ENCODE data around the gene SETDB1. TPM values are rescaled to one million over a fixed set of nuclear protein-coding genes. Genes with fewer than 3 reads are reported as not detected.

Gene SETDB1
- total RNA-seq, 1 donor from 2014 or later: 81.6 TPM

DNA sequence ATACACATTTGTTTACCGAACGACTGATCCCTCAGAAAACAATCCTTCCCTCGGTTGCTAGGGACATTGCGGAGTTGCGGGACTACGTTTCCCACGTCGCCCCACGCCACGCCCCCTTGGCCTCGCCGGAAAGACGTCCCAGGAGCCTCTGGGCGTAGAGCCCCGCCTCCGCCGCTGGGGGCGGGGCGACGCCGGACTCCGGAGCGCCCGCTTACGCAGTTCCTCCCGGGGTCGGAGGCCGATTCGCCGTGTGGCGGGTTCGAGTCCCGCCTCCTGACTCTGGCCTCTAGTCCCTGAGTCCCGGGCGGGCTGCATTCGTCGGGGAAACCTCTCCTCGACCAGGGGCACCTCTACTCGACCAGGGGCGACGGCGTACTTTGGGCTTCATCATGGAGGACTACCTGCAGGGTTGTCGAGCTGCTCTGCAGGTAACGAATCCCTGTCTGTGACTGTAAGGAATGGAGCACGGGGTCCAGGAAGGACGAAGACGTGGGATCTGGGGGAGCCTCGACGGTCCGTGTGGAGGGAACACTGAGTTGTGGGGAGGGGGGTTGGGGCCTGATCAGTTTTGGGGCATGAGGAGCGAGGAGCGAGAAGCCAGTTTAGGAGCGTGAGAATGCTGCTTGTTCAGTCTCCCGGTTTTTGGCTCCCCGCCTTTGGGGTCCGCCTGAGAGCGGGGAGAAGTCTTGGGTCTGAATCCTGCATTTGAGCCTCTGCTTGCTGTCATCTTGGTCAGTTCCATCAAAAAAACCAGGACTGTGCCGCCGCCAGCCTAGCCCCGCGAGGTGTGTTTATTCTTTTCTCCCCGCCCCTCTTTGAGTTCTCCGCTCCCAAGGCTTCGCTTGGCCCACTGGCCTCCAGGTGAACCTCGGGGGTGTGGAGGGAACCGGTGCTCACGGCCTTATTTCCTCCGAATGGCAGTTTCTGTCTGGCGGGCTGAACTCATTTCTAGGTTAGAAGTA is 82.4 kb downstream of the SETDB1 start, which contains the start of gene PRUNE1:
PRUNE1 (plus strand) TSS at position 206 of the 962 bp plus-strand sequence; CDS start at position 390, 184 bp downstream.
- H3K27ac Mint-ChIP-seq (ENCODE audit: unreplicated experiment): peak within 1 kb of the TSS; percentile 95
- DNase-seq (ENCODE audit: low read depth, low spot score): peak; percentile 89
- peak within 1 kb of the TSS; percentile 95 for H3K4me3 Mint-ChIP-seq
- H3K9me3 Mint-ChIP-seq: no peaks in the 10 kb centered on the region
- H3K27me3 Mint-ChIP-seq (ENCODE audit: low read depth): no peaks in the 10 kb centered on the region
- peaks cover 64% of the 10 kb centered on the region for H3K4me1 Mint-ChIP-seq
- H3K36me3 Mint-ChIP-seq (ENCODE audit: low read depth): no peaks in the 10 kb centered on the region
- TF ChIP-seq, protein P1, sequence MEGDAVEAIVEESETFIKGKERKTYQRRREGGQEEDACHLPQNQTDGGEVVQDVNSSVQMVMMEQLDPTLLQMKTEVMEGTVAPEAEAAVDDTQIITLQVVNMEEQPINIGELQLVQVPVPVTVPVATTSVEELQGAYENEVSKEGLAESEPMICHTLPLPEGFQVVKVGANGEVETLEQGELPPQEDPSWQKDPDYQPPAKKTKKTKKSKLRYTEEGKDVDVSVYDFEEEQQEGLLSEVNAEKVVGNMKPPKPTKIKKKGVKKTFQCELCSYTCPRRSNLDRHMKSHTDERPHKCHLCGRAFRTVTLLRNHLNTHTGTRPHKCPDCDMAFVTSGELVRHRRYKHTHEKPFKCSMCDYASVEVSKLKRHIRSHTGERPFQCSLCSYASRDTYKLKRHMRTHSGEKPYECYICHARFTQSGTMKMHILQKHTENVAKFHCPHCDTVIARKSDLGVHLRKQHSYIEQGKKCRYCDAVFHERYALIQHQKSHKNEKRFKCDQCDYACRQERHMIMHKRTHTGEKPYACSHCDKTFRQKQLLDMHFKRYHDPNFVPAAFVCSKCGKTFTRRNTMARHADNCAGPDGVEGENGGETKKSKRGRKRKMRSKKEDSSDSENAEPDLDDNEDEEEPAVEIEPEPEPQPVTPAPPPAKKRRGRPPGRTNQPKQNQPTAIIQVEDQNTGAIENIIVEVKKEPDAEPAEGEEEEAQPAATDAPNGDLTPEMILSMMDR (conservative IDR thresholded peaks at IDR 0.05): no peak

DNA sequence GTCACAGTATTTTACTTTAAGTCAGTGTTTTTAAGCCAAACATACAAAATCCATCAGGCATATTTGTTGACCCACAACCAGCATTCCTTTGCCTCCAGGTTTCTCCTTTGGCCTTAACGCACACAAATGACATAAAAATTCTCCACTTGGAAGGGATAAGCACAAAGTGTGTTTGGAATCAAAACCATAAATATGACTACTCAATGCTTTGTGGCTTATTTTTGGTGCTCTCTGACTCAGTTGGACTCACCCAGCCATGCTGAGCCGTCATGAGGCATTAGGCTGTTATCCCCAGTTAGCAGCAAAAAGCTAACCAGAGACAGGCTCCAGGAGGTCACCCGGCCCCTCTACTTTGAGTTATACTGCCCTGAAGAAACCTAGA is 83.0 kb downstream of the SETDB1 start:
- TF ChIP-seq, protein P1 (conservative IDR thresholded peaks at IDR 0.05): no peak
- H3K4me3 Mint-ChIP-seq: peak overlapping the region; percentile 95
- H3K27me3 Mint-ChIP-seq (ENCODE audit: low read depth): no peaks in the 10 kb centered on the region
- peaks cover 66% of the 10 kb centered on the region for H3K4me1 Mint-ChIP-seq
- no peaks in the 10 kb centered on the region for H3K9me3 Mint-ChIP-seq
- DNase-seq (ENCODE audit: low read depth, low spot score): no peak
- H3K27ac Mint-ChIP-seq (ENCODE audit: unreplicated experiment): no peak overlapping the region
- no peaks in the 10 kb centered on the region for H3K36me3 Mint-ChIP-seq (ENCODE audit: low read depth)

DNA sequence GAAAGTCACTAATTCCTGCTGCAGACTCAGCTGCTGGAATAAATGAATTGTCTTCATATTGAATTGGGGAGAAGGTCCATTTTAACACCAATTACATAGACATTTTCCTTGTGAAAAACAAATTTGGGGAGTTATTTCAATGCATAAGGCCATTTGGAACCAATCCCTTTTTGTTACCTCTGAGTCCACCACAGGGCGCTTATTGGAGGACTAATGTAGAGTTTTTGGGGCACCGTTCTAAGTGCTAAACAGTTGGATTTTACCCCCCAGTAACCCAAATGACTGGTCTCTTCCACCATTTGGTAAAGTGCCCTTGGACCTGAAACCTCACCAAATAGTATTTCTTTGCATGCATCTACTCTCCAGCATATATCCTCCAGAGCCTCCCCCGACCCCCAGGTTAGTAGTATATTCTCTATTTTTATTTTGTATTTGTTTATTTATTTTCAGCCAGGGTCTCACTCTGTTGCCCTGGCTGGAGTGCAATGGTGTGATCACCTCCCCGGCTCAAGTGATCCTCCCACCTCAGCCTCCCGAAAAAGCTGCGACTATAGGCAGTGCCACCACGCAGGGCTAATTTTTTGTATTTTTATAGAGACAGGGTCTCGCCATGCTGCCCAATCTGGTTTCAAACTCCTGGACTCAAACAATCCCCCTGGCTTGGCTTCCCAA is 83.6 kb downstream of the SETDB1 start:
- Mint-ChIP-seq H3K27ac (ENCODE audit: unreplicated experiment) (no peak overlapping the region), H3K27me3 (ENCODE audit: low read depth) (no peaks in the 10 kb centered on the region), H3K4me1 (peaks cover 66% of the 10 kb centered on the region)

DNA sequence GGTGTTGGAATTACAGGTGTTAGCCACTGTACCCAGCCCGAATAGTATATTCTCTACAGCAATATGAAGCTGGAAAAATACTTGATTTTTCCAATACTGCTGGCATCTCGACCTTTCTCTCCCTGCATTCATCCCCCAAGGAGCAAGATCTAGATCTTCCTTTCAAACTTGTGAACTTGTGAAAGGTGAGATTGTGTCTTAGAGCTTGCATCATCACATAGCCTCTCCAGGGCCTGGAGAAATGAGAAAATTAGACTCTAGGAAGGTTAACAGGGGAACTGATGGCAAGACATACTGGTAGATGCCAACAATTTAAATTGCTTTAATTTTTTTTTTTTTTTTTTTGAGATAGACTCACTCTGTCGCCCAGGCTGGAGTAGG is 84.2 kb downstream of the SETDB1 start:
- H3K4me1 Mint-ChIP-seq: peaks cover 64% of the 10 kb centered on the region
- H3K36me3 Mint-ChIP-seq (ENCODE audit: low read depth): no peaks in the 10 kb centered on the region
- no peaks in the 10 kb centered on the region for H3K27me3 Mint-ChIP-seq (ENCODE audit: low read depth)
- no peak overlapping the region for H3K27ac Mint-ChIP-seq (ENCODE audit: unreplicated experiment)
- TF ChIP-seq, protein P1 (conservative IDR thresholded peaks at IDR 0.05): no peak
- no peaks in the 10 kb centered on the region for H3K9me3 Mint-ChIP-seq
- peak overlapping the region; percentile 95 for H3K4me3 Mint-ChIP-seq
- no peak for DNase-seq (ENCODE audit: low read depth, low spot score)

More for the DNA sequence above, 83.6 kb downstream of the SETDB1 start:
- H3K9me3 Mint-ChIP-seq: no peaks in the 10 kb centered on the region
- TF ChIP-seq, protein P1 (conservative IDR thresholded peaks at IDR 0.05): no peak
- H3K36me3 Mint-ChIP-seq (ENCODE audit: low read depth): no peaks in the 10 kb centered on the region
- DNase-seq (ENCODE audit: low read depth, low spot score): no peak
- peak overlapping the region; percentile 95 for H3K4me3 Mint-ChIP-seq

DNA sequence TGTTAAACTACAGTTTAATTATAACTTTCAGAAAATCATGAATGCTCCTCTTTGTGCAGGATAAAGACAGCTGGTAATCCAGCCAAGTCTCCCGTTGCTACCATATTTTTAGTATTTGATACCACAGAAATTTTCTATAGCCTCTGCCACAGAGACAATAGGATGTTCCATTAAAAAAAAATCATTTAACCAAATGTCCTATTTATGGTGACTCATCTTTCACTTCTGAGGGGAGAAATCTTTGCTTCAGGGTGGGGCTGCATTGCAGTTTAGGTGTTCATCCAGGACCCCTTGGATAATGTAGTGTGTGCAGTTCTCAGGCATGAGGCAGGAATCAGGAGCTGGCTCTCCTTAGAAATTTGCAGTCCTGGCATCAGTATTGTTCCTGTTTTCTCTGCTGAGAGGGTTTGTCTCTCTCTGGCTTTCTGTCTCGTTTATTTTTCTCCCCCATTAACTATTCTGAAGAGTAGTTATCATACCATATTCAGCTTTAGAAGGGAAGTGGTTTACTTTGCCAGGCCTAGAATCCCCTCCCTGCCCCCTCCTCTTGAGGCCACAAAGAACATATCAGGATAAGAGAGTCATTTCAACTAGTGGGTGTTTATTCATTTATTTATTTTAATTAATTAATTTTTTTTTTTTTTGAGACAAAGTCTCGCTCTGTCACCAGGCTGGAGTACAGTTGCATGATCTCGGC is 85.1 kb downstream of the SETDB1 start:
- H3K27ac Mint-ChIP-seq (ENCODE audit: unreplicated experiment): no peak overlapping the region
- peak overlapping the region; percentile 72 for H3K4me3 Mint-ChIP-seq
- H3K36me3 Mint-ChIP-seq (ENCODE audit: low read depth): no peaks in the 10 kb centered on the region
- TF ChIP-seq, protein P1 (conservative IDR thresholded peaks at IDR 0.05): no peak
- peaks cover 55% of the 10 kb centered on the region for H3K4me1 Mint-ChIP-seq
- no peaks in the 10 kb centered on the region for H3K9me3 Mint-ChIP-seq
- no peaks in the 10 kb centered on the region for H3K27me3 Mint-ChIP-seq (ENCODE audit: low read depth)
- DNase-seq (ENCODE audit: low read depth, low spot score): no peak
